ENCODE data around the gene PACSIN1. TPM values are rescaled to one million over a fixed set of nuclear protein-coding genes. Genes with fewer than 3 reads are reported as not detected.

Gene PACSIN1
- total and polyA plus RNA-seq, 4 donors: 0.03 to 0.17 (median 0.15) TPM

DNA sequence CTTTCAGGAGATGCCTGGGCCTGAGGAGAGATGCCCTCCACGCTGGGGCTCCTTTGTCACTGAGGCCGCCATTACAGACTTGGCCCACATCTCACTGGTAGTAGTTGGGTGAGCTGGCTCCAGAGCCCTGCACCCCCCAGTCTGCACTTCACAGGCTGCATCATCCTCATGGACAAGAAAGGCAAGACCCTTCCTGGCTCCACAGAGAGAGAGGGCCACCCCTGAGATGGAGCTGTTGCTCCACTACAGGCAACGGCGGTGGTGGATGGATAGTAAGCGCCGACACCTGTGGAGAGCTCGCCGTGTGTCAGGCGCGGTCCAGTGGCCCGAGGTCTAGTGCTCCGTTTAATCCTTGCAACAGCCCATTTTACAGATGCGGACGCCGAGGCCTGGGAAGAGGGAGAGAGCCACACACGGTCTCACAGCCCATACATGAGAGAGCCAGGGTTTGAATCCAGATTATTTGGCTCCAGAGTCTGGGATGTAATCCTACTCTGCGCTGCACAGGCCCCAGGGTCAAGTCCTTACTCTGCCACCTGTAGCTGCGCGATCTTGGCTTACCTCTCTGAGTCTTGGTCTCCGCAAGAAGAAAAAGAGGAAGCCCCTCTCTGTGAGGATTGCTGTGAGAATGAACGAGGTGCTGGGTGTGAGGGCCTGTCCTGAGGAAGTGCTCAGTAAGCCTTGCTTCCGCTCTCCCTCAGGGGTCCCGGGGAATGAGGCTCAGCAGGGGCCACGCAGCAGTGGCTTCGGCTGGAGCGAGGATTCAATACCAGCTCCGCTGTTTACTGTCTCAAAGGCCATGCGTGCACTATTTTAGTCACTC lies 55.8 kb downstream of the PACSIN1 start:
- TF ChIP-seq FOXA2 (IDR thresholded peaks at IDR 0.05) (no peak), NR2F2 (IDR thresholded peaks at IDR 0.05) (no peak), HNF4A (conservative IDR thresholded peaks at IDR 0.05) (no peak), RAD21 (IDR thresholded peaks at IDR 0.05) (no peak), HNF4G (IDR thresholded peaks at IDR 0.05) (no peak), YY1 (IDR thresholded peaks at IDR 0.05) (no peak), GABPA (IDR thresholded peaks at IDR 0.05 in 1 of 2, conservative IDR thresholded peaks at IDR 0.05 in 1 of 2) (no peak), EGR1 (IDR thresholded peaks at IDR 0.05; ENCODE audit: low read depth in 2 of 2) (no peak)
- TF ChIP-seq, protein P1, sequence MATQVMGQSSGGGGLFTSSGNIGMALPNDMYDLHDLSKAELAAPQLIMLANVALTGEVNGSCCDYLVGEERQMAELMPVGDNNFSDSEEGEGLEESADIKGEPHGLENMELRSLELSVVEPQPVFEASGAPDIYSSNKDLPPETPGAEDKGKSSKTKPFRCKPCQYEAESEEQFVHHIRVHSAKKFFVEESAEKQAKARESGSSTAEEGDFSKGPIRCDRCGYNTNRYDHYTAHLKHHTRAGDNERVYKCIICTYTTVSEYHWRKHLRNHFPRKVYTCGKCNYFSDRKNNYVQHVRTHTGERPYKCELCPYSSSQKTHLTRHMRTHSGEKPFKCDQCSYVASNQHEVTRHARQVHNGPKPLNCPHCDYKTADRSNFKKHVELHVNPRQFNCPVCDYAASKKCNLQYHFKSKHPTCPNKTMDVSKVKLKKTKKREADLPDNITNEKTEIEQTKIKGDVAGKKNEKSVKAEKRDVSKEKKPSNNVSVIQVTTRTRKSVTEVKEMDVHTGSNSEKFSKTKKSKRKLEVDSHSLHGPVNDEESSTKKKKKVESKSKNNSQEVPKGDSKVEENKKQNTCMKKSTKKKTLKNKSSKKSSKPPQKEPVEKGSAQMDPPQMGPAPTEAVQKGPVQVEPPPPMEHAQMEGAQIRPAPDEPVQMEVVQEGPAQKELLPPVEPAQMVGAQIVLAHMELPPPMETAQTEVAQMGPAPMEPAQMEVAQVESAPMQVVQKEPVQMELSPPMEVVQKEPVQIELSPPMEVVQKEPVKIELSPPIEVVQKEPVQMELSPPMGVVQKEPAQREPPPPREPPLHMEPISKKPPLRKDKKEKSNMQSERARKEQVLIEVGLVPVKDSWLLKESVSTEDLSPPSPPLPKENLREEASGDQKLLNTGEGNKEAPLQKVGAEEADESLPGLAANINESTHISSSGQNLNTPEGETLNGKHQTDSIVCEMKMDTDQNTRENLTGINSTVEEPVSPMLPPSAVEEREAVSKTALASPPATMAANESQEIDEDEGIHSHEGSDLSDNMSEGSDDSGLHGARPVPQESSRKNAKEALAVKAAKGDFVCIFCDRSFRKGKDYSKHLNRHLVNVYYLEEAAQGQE (IDR thresholded peaks at IDR 0.05): no peak
- TF ChIP-seq, protein P2, sequence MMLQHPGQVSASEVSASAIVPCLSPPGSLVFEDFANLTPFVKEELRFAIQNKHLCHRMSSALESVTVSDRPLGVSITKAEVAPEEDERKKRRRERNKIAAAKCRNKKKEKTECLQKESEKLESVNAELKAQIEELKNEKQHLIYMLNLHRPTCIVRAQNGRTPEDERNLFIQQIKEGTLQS (IDR thresholded peaks at IDR 0.05): no peak
- TF ChIP-seq, protein P3, sequence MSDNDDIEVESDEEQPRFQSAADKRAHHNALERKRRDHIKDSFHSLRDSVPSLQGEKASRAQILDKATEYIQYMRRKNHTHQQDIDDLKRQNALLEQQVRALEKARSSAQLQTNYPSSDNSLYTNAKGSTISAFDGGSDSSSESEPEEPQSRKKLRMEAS (IDR thresholded peaks at IDR 0.05): no peak
- H3K4me1 ChIP-seq (ENCODE audit: control insufficient read depth in 4 of 4, insufficient read depth in 4 of 4, low read length in 3 of 4): no peaks in the 10 kb centered on the region
- H3K36me3 ChIP-seq (ENCODE audit: control insufficient read depth in 4 of 4, insufficient read depth in 3 of 4, low read depth in 1 of 4, low read length in 3 of 4): no peaks in the 10 kb centered on the region
- WGBS: 91% methylated on average over 28 of the region's 28 CpGs
- H3K27ac ChIP-seq (ENCODE audit: low read depth in 1 of 2, low read length in 2 of 2): no peak overlapping the region
- no peak for DNase-seq (ENCODE audit: low spot score)
- no peak overlapping the region for H3K4me3 ChIP-seq (ENCODE audit: low read depth in 1 of 3, low read length in 3 of 3)
- no peak overlapping the region for H3K9ac ChIP-seq (ENCODE audit: low read depth in 1 of 2, low read length in 2 of 2)
- H3K27me3 ChIP-seq (ENCODE audit: control insufficient read depth in 4 of 4, insufficient read depth in 4 of 4, low read length in 3 of 4): no peaks in the 10 kb centered on the region
- H3K9me3 ChIP-seq (ENCODE audit: control insufficient read depth in 4 of 4, low read length in 3 of 4): no peaks in the 10 kb centered on the region

DNA sequence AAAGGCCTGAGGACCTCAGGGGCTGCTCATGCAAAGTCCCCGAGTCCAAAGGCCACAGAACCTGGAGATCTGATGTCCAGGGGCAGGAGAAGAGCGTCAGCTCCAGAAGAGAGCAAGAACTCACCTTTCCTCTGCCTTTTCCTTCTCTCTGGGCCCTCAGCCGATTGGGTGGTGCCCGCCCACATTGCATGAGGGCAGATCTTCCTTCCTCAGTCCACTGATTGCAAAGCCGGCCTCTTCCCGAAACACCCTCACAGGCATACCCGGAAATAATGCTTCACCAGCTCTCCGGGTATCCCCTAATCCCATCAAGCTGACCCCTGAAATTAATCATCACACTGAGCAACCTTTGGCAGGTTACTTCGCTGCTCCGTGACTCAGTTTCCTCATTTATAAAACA lies 56.9 kb downstream of the PACSIN1 start:
- WGBS: 83% methylated on average over 10 of the region's 10 CpGs
- TF ChIP-seq NR2F2 (IDR thresholded peaks at IDR 0.05): no peak
- no peaks in the 10 kb centered on the region for H3K9me3 ChIP-seq (ENCODE audit: control insufficient read depth in 4 of 4, low read length in 3 of 4)
- H3K4me1 ChIP-seq (ENCODE audit: control insufficient read depth in 4 of 4, insufficient read depth in 4 of 4, low read length in 3 of 4): peaks cover 2 to 5% (median 3%) of the 10 kb centered on the region in 4 donors
- H3K4me3 ChIP-seq (ENCODE audit: low read depth in 1 of 3, low read length in 3 of 3): no peak overlapping the region
- DNase-seq (ENCODE audit: low spot score): no peak
- no peaks in the 10 kb centered on the region for H3K27me3 ChIP-seq (ENCODE audit: control insufficient read depth in 4 of 4, insufficient read depth in 4 of 4, low read length in 3 of 4)
- no peaks in the 10 kb centered on the region for H3K36me3 ChIP-seq (ENCODE audit: control insufficient read depth in 4 of 4, insufficient read depth in 3 of 4, low read depth in 1 of 4, low read length in 3 of 4)
- no peak overlapping the region for H3K27ac ChIP-seq (ENCODE audit: low read depth in 1 of 2, low read length in 2 of 2)
- H3K9ac ChIP-seq (ENCODE audit: low read depth in 1 of 2, low read length in 2 of 2): no peak overlapping the region

DNA sequence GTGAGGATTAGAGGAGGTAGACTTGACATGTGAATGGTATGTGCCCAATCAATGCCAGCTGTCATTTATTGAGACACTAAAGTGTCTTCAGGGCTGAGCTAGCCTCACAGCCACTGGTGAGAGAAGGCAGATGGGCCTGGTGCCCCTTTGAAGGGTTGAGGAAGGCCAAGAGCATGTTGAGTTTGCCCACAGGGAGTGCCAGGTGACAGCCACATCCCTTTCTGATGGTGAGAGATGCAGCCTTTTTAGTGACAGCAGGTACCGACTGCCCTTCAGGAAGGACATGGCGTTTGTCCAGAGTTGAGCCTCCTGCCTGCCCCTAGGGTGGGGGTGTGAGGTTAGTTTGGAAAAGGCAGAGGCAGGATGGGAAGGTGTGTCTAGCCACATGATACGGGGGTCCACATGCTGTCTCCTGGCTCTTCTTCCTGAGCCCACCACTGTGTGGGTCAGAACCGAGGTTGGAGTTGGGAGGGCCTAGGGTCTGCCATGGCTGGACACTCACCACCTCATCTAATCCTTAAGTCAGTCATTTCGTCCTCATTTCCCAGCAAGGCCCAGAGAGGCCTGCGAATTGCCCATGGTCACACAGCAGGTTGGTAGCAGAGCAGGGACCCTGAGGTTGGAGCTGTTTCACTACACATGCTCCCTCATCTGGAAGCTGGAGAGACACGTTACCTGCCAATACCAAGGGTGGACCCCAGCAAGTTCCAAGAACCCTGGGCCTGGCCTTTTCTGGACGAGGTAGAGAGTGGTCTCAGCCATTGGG lies 57.7 kb downstream of the PACSIN1 start:
- H3K9ac ChIP-seq (ENCODE audit: low read depth in 1 of 2, low read length in 2 of 2): no peak overlapping the region
- no peak overlapping the region for H3K4me3 ChIP-seq (ENCODE audit: low read depth in 1 of 3, low read length in 3 of 3)
- TF ChIP-seq, protein P3 (IDR thresholded peaks at IDR 0.05): no peak
- no peak for TF ChIP-seq YY1 (IDR thresholded peaks at IDR 0.05)
- 91% methylated on average over 8 of the region's 8 CpGs for WGBS
- no peak for DNase-seq (ENCODE audit: low spot score)
- peaks cover 2 to 5% (median 3%) of the 10 kb centered on the region in 4 donors for H3K4me1 ChIP-seq (ENCODE audit: control insufficient read depth in 4 of 4, insufficient read depth in 4 of 4, low read length in 3 of 4)
- no peaks in the 10 kb centered on the region for H3K36me3 ChIP-seq (ENCODE audit: control insufficient read depth in 4 of 4, insufficient read depth in 3 of 4, low read depth in 1 of 4, low read length in 3 of 4)
- H3K9me3 ChIP-seq (ENCODE audit: control insufficient read depth in 4 of 4, low read length in 3 of 4): no peaks in the 10 kb centered on the region
- no peak overlapping the region for H3K27ac ChIP-seq (ENCODE audit: low read depth in 1 of 2, low read length in 2 of 2)
- H3K27me3 ChIP-seq (ENCODE audit: control insufficient read depth in 4 of 4, insufficient read depth in 4 of 4, low read length in 3 of 4): no peaks in the 10 kb centered on the region
